GM10266 (cell line): ENCODE data around the gene GLIS2.

ENCODE experiments used
- DNase-seq: peaks from one replicate; pipeline ENCODE4 v3.0.0; 2012; ENCODE audit errors: extremely low spot score
- CTCF ChIP-seq: IDR thresholded peaks from 2 replicates; pipeline ENCODE4 v1.5.1; 2012; ENCODE audit warnings: mild to moderate bottlenecking, low read depth; ENCODE audit not compliant: control insufficient read depth, insufficient read depth; ENCODE audit errors: missing control alignments

Gene GLIS2

GRCh38 chr16:4376893-4377572 is 61.2 kb downstream of the GLIS2 start:
- DNase-seq: no peak
- TF ChIP-seq CTCF: no peak

DNA sequence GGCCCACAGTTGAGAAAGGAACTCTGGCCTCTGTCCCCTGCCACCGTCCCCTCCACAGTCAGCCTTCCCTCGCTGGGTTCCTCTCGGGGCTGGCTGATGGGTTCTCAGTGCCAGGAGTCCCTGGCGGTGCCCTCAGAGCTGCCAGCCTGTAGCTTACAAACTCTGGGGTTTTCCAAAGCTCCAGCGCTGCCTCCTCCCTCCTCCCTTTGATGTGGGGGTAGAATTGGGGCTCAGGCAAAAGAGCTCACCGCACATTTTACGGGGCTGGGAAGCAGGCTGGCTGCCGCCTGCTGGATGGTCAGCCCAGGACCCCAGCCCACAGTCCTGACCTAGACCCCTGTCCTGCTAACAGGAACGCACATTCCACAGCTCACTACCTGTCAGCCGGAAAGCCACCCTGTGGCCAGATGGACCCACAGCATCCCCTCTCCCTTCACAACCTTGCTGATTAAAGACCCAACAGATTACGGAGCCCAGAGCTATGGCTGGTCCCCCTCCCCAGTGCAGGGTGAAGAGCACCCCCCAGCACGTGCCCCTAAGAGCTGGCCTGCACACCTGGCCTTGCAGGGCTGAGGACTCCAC is 61.8 kb downstream of the GLIS2 start:
- TF ChIP-seq CTCF: no peak
- no peak for DNase-seq

DNA sequence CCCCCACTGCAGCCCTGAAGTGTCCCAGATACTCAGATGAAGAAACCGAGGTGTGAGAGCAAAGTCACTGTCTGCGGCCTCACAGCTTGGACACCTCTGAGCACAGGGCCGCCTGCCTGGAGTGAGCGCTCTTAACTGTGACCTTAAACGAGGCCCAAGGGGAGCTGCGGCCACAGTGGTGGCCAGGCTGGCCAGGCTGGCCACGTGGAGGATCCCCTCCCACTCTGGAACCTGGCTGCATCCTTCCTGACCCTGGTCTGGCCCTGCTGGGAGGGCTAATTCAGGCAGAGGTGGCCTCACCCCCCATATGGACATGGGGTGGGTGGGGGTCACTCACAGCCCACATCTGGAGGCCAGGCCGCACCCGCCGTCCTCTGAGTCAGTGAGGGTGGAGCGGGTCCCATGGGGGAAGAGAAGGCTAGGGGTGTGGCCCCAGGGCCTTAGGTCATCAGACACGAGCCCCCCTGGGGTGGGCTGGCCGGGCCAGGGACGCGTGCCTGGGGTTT is 62.3 kb downstream of the GLIS2 start:
- TF ChIP-seq CTCF: no peak

GRCh38 chr16:4378999-4379690 is 63.3 kb downstream of the GLIS2 start:
- no peak for DNase-seq
- no peak for TF ChIP-seq CTCF

More for the DNA sequence above, 62.3 kb downstream of the GLIS2 start:
- DNase-seq: no peak

- DNase-seq: no peak
- no peak for TF ChIP-seq CTCF
Measured at GRCh38 chr16:4380119-4381063, 64.5 kb downstream of the GLIS2 start.

GRCh38 chr16:4381072-4381934 is 65.4 kb downstream of the GLIS2 start:
- no peak for TF ChIP-seq CTCF
- no peak for DNase-seq
